ENCODE data around the gene RAP1GDS1.
"Not testable (repeated sequence)": the region's sequence is repeated elsewhere in the genome, so short reads cannot be mapped to it uniquely, and the experiment has no call there.

Gene RAP1GDS1

DNA sequence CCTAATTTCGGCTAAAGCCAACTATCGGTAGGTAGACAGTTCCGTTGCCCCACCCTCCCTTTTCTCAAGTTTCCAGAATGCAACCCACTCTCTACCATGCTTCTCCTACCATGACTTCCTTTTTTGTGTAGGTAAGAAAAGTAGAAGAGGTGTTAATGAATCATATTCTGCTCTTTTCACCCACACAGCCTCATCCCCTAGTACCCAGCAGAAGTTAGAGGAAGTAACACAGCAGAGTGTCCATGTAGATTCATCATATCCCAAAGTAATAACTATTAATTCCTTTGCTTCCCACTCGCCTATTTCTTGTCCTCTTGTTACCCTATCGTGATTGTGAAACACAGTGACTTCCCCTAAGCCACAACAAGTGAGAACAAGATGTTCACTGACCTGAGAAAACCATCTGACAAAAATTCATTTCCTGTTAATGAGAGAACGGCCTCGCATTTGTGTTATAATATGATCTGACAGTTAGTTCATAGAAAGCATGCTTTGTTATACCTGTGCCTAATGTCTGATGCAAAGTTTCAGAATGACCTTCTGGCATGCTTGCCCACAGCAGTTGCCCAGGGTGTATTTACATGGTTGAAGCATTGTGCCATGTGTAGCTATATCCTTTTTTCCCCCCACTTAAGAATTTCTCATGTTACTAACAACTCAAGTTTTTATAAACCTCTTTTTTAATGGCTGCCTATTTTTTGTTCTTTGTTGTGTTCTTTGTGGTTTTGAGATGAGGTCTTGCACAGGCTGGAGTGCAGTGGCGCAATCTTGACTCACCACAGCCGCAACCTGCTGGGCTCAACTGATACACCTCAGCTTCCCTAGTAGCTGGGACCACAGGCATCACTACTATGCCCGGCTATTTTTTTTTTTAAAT lies 185.6 kb downstream of the RAP1GDS1 start:
- peak; percentile 63 for DNase-seq

DNA sequence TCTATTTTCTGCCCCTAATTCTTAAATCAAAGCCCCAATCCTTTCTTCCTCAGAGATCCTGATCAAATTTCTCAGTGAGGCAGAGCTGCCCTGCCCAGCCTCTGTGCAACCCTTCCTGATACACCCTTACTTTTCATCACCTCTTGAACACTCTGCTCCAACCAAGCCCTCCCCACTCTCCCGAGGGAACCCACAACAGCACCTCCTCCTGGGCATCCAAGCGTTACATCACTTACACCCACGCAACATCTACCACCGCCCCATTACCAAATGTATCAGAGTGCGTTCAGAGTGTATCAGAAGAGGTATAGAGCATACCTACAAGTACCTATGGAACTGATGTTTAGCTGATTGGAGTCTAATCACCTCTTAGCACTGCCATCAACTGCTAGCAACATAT lies 186.5 kb downstream of the RAP1GDS1 start:
- no peak for DNase-seq

DNA sequence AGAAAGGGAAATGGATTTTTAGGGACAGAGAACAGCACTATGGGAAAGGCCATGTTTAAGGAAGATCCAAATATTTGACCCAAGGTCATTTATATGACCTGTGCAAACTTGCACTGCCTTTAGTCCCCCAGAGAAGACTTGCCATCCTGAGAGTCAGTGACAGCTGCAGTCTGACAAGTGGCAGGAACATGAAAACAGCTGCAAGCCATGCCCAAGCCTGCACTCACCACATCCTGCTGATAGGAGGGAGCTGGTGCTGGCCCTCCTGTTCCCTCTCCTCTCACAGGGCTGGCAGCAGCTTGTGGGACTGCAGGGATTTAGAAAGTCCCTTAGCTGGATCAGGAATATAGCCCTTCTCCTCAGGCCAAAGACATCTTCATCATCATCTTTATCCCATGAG lies 187.7 kb downstream of the RAP1GDS1 start:
- peak; percentile 29 for DNase-seq

GRCh38 chr4:98452091-98452490 lies 190.9 kb downstream of the RAP1GDS1 start:
- no peak for DNase-seq

GRCh38 chr4:98457422-98457821 lies 196.2 kb downstream of the RAP1GDS1 start:
- DNase-seq, result not testable (repeated sequence)

DNA sequence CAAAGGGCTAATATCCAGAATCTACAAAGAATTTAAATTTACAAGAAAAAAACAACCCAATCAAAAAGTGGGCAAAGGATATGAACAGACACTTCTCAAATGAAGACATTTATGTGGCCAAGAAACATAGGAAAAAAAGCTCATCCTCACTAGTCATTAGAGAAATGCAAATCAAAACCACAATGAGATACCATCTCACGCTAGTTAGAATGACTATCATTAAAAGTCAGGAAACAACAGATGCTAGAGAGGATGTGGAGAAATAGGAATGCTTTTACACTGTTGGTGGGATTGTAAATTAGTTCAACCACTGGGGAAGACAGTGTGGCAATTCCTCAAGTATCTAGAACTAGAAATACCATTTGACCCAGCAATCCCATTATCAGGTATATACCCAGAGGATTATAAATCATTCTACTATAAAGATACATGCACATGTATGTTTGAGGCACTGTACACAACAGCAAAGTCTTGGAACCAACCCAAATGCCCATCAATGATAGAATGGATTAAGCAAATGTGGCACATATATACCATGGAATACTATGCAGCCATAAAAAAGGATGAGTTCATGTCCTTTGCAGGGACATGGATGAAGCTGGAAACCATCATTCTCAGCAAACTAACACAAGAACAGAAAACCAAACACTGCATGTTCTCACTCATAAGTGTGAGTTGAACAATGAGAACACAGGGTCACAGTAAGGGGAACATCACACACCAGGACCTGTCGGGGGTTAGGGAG lies 200.1 kb downstream of the RAP1GDS1 start:
- not testable (repeated sequence) for DNase-seq

DNA sequence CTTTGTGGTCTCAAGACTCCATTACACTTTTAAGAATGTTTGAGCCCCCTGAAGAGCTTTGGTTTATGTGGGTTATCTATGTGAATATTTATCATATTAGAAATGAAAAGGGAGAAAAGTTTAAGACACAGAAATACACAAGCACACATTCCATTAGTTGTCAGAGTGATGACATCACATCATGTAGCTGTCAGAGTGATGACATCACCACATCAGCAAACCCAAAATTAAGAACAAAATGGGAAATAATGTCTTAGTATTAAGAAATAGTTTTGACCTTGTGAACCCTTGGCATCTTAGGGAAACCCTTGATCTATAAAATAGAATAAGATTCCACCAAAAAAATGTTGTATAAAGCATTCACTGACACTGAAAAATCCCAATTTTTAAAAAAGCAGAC lies 201.3 kb downstream of the RAP1GDS1 start:
- DNase-seq, result no peak

DNA sequence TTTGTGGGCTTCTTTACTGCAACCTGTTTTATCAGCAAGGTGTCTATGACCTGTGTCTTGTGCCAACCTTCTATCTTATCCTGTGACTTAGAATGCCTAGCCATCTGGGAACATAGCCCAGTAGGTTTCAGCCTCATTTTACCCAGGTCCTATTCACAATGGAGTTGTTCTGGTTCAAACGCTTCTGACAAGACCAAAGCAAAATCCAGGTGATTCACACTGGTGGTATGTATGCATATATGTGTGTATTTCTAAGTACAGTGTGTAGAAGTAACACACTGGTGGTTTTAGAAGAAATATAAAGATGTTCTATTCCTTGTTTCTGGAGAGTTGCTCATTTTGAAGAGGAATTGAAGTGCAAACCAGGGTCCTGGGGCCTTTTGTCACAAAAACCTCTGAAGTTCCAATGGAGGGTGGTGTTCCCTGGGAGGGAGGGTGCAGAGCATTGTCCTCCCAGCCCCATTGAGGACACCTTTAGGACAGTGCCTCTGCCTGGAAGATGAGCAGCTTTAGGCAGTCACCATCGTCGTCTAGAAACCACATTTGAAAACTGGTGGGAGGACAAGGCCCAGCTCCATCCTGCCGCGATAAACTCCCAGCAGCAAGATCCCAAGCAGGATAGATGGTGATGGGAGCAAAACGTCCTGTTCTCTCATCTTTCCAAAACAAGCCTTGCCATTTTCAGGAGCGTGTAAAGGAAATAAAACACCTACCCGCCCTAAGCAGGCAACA lies 205.8 kb downstream of the RAP1GDS1 start:
- DNase-seq, result no peak

DNA sequence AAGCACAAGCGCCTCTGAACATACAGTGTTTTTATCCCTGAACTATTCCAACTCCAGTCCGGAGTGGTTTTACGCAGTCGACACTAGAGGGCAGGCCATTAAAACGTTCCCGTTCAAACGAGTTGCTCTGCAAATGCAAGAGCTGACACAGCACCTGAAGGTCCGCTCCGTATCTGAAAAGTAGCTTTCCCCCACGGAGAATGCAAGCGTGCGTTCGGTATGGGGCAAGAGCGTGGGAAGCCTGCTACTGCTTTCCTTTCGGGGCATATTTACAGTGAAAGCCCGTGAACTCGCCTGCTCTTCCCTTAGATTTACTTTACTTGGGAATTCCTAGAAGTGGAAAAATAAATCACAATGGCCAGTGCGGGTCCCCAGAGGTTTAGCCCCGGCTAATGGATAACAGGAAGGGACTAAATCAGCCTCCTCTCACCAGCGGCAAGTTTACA lies 206.5 kb downstream of the RAP1GDS1 start:
- DNase-seq, result peak; percentile 66

- DNase-seq, result no peak
These were observed 207.5 kb downstream of the RAP1GDS1 start for GRCh38 chr4:98468709-98469108.

DNA sequence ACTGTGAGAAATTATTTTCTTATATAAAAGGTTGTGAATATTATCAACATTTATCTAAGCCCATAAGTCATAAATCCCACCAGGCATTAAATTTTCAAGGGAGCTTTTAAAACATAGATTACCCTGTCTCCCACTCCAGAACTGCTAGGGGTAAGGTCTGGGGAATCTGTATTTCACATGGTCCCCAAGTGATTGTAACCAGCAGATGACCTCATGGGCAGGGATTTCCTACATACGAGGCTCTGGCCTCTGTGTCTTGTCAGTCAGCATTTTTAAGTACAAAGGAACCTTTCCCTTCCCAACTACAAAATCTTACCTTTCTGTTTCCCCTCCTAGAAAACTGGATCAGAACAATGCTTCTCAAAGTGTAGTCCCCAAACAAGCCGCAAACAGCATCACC lies 208.6 kb downstream of the RAP1GDS1 start:
- DNase-seq, result no peak

DNA sequence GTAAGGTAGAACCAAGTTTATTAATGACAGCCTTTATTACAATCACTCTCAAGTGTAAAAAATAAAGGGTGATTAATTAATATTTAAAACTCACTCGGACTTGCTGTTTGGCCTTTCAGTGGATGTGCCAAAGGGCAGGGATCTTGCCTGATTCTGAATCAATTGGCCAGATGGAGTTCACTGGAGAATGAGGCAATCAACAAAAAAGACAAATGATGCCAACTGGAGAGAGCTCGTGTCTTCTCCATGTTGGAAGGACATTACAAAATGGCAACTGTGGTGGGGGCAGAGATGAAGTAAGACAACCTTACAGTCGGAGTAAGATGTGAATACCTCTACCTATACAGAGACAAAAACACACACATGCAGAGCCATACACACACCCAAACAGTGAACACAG lies 209.2 kb downstream of the RAP1GDS1 start:
- no peak for DNase-seq

DNA sequence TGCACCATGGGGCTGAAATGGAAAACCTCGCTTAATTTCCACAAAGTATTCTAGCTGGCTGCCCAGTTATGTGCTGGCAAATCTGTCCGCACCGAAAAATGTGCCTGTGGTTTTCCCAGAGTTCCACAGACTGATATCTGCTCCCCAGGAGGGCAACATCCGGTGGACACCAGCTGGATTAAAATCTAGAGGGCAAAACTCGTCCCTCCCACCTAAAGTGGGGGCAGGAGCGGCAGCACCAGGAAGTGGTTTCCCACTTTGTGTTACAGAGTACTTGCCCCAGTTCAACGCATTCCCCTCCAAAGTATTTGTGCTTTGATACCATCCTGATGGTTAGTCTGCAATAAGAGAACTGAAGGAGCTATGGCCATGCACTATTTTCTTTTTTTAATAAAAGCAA lies 209.6 kb downstream of the RAP1GDS1 start:
- no peak for DNase-seq

DNA sequence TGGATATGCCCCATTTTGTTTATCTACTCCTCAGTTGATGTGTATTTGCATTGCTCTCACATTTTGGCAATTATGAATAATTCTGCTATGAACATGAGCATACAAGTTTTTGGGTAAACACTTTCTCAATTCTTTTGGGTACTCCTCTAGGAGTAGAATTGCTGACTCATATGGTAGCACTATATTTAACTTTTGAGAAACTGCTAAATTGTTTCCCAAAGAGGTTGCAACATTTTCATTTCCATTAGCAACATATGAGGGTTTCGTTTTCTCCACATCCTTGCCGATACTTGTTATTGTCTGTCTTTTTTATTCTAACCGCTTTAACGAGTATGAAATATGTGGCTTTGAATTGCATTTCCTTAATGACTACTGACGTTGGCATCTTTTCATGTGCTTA lies 211.9 kb downstream of the RAP1GDS1 start:
- DNase-seq, result no peak

GRCh38 chr4:98474408-98474844 lies 213.2 kb downstream of the RAP1GDS1 start:
- DNase-seq, result no peak

DNA sequence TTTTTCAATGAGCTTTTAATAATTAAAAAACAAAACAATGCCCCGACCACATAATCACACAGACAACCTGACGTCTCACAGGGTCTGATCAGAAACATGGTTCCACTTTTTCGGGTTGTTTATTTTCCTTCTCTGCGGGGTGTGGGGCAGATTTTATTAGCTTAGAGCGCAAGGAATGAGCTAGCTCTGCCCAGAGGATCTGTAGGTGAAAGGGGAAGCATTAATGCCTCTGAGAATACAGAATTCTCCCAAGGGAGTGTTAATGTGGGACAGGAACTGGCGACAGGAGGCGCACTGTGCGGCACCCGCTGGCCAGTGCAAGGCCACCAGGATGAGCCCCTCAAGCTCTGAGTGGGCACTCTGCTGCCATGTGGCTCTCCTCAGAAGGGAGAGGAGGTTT lies 215.7 kb downstream of the RAP1GDS1 start:
- DNase-seq, result no peak

DNA sequence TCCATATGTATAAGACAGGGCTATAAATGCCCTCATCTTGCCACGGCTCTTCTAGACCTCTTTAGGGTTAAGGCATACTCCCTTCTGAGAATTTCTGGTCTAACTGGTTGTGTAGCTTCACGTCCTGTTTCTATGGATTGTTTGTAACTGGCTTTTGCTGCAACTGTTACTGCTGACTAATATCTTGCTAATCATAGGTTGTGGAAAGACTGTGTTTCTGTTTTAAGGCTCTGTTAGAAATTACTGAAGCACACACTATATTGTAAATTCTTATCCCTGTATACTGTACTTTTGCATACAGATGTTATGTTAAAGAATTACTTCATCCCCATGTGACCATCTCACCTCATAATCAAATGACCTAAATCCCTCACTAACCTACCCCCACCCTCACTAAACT lies 218.4 kb downstream of the RAP1GDS1 start:
- not testable (repeated sequence) for DNase-seq

DNA sequence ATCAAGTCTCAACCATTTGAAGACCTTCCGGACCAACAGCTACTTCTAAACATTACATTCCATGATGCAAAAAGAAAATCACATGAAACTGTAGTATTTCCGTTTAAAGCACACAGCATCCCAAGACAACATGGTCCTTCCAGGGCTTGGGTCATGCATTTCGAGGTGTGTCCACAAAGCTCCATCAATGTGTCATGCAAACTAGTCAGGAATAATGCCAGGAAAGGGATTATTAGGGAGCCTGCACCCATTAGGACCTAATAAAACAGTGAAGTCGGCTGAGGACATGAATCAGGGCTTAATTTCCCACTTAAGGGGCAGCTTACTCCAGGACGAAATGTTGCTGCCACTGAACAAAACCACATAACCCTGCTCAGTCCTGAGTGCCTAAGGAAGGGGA lies 219.4 kb downstream of the RAP1GDS1 start:
- no peak for DNase-seq

DNA sequence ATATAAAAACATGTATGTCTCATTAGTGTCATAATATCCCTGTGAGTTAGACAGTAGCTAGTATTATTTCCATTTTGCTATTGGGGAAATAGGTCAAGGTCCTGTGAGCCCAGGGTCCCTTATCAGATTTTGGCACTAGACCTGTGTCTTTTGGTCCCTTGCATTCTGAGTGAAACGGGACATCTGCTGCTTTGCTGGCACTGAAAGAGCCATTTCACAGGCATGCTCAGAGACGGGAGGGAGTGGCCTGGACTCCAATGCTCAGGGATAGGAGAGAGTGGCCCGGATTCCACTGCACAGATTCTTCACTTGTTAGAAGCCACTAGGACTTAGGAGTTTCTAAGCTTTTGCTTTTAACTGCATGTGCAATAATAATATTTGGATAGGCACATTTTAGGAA lies 220.0 kb downstream of the RAP1GDS1 start:
- no peak for DNase-seq

- DNase-seq, result no peak
These were observed 221.3 kb downstream of the RAP1GDS1 start for GRCh38 chr4:98482503-98482846.

- DNase-seq, result no peak
These were observed 221.9 kb downstream of the RAP1GDS1 start for GRCh38 chr4:98482847-98483806.

DNA sequence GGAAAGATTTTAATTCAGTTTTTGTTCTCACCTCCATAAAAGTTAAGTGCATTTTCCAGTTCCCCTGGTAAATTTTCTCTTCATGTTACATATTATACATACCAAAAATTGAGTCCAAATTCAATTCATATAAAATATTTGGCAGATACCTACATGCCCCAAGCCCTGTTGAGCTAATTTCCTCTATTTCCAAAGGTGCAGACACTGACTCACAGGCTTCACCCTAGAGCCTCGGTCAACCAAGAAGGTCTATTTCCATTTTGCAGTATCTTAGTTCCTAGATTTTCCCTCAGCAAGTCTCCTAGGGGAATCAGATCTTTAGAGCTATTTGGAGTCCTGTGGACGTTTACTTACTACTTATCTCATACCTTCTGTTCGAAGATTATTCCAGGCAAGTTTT lies 222.8 kb downstream of the RAP1GDS1 start:
- DNase-seq, result no peak
